Vagina (tissue), 2 donors: Measurements from ENCODE around the gene STXBP4.

ENCODE experiments used
- CTCF ChIP-seq, 3 experiments: fragments of 450-650 bp in 2 of 3; fragments of 200-600 bp in 1 of 3; sonication (generic) in 1 of 3; IDR thresholded peaks; one replicate each; pipeline ENCODE4 v1.5.1; 2017 to 2019; ENCODE audit warnings: antibody characterized with exemption in 3 of 3, mild to moderate bottlenecking in 2 of 3, moderate library complexity in 2 of 3
- POLR2AphosphoS5 ChIP-seq, 2 donors: sonication (generic); formaldehyde crosslinking; IDR thresholded peaks; one replicate each; pipeline ENCODE4 v1.9.0; 2017; ENCODE audit warnings: antibody characterized with exemption in 2 of 2, mild to moderate bottlenecking in 2 of 2, low read depth in 1 of 2; ENCODE audit not compliant: insufficient read depth in 1 of 2

- TF ChIP-seq CTCF (IDR thresholded peaks at IDR 0.05) (no peak), POLR2AphosphoS5 (IDR thresholded peaks at IDR 0.05; ENCODE audit: insufficient read depth in 1 of 2, low read depth in 1 of 2) (no peak)
Measured at GRCh38 chr17:54977744-54978143, 9.2 kb downstream of the STXBP4 start.
